ENCODE data around the gene GPD2.

GPD2 gene

DNA sequence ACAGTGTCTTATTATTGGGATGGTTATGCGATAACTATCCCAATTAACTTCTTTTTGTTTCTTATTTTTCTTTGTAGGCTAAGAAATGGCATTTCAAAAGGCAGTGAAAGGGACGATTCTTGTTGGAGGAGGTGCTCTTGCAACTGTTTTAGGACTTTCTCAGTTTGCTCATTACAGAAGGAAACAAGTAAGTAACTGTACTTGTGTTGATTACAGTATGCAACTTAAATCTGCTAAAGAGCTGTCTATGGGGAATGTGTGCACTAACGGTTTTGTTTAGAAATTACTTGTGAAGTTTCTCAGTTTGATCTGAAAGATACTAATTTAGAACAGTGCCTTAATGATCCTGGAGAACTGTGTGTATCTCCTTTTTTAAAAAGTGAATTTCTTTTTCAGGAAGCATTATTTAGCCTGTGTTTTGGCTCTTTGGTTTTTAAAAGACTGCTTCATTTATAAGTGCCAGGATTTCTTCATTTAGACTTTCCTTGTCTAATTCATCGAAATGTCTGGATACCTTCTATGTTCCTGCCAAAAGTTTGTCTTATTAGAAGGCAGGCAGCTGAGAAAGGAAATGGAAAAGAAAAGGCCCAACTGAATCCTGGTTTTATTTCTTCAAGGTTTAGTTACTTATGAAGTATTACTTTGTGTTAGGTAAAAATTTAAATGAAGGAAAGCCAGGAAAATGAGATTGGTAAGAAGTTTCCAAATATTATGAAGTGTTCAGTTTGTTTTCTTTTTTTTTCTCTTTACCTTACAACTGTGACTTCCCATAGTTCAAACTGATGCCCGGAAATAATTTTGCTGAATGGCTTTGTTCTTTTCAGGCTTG lies 40.1 kb downstream of the GPD2 start:
- no peak overlapping the region for H3K4me3 ChIP-seq (ENCODE audit: low read depth, low read length)

GRCh38 chr2:156476850-156477206 lies 40.6 kb downstream of the GPD2 start:
- H3K4me1 ChIP-seq (ENCODE audit: control insufficient read depth, insufficient read depth, low read length), result no peaks in the 10 kb centered on the region
- H3K36me3 ChIP-seq (ENCODE audit: control insufficient read depth in 2 of 2, insufficient read depth in 1 of 2, low read length in 2 of 2), result peaks cover 0 to 5% of the 10 kb centered on the region in 2 experiments; a peak in 2 of 3 replicates
- no peak overlapping the region for H3K27ac ChIP-seq (ENCODE audit: extremely low read depth, low read depth, low read length)
- TF ChIP-seq KLF8 (tag by site-specific recombination; IDR thresholded peaks at IDR 0.05) (no peak), ZNF221 (tag by site-specific recombination; IDR thresholded peaks at IDR 0.05; ENCODE audit: borderline replicate concordance) (no peak), BCL11B (tag by site-specific recombination; IDR thresholded peaks at IDR 0.05; ENCODE audit: low read depth) (no peak), ZNF394 (tag by site-specific recombination; IDR thresholded peaks at IDR 0.05; ENCODE audit: borderline replicate concordance) (no peak), ZXDB (tag by site-specific recombination; IDR thresholded peaks at IDR 0.05) (no peak), ATF2 (tag by site-specific recombination; IDR thresholded peaks at IDR 0.05; ENCODE audit: low read depth) (no peak), ZNF707 (tag by site-specific recombination; IDR thresholded peaks at IDR 0.05) (no peak), ZNF785 (tag by site-specific recombination; IDR thresholded peaks at IDR 0.05) (no peak), ZNF155 (tag by site-specific recombination; IDR thresholded peaks at IDR 0.05) (no peak)
- TF ChIP-seq, protein P1, sequence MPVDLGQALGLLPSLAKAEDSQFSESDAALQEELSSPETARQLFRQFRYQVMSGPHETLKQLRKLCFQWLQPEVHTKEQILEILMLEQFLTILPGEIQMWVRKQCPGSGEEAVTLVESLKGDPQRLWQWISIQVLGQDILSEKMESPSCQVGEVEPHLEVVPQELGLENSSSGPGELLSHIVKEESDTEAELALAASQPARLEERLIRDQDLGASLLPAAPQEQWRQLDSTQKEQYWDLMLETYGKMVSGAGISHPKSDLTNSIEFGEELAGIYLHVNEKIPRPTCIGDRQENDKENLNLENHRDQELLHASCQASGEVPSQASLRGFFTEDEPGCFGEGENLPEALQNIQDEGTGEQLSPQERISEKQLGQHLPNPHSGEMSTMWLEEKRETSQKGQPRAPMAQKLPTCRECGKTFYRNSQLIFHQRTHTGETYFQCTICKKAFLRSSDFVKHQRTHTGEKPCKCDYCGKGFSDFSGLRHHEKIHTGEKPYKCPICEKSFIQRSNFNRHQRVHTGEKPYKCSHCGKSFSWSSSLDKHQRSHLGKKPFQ (tag by site-specific recombination; IDR thresholded peaks at IDR 0.05), result no peak
- ChIA-PET POLR2A (no interaction called here), CTCF (interaction anchor here (0.7 kb wide), 1 partner anchor 851 kb away, joined by 5 read pairs; no protein-coding TSS in a partner anchor)
- no peak overlapping the region for H3K4me3 ChIP-seq (ENCODE audit: low read depth, low read length)
- no peaks in the 10 kb centered on the region for H3K9me3 ChIP-seq (ENCODE audit: control insufficient read depth, insufficient read depth, low read depth, low read length)

More for the DNA sequence above, 40.1 kb downstream of the GPD2 start:
- TF ChIP-seq HOXC10 (CRISPR knock-in tag; IDR thresholded peaks at IDR 0.05), result no peak
- no peak for TF ChIP-seq ZSCAN30 (tag by site-specific recombination; IDR thresholded peaks at IDR 0.05)
- TF ChIP-seq, protein P2, sequence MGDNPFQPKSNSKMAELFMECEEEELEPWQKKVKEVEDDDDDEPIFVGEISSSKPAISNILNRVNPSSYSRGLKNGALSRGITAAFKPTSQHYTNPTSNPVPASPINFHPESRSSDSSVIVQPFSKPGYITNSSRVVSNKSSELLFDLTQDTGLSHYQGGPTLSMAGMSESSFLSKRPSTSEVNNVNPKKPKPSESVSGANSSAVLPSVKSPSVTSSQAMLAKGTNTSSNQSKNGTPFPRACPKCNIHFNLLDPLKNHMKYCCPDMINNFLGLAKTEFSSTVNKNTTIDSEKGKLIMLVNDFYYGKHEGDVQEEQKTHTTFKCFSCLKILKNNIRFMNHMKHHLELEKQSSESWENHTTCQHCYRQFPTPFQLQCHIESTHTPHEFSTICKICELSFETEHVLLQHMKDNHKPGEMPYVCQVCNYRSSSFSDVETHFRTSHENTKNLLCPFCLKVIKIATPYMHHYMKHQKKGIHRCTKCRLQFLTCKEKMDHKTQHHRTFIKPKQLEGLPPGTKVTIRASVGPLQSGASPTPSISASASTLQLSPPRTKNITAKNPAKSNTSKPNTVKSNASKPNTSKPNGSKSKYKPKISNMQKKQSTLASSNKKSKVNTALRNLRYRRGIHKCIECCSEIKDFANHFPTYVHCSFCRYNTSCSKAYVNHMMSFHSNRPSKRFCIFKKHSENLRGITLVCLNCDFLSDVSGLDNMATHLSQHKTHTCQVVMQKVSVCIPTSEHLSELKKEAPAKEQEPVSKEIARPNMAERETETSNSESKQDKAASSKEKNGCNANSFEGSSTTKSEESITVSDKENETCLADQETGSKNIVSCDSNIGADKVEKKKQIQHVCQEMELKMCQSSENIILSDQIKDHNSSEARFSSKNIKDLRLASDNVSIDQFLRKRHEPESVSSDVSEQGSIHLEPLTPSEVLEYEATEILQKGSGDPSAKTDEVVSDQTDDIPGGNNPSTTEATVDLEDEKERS (tag by site-specific recombination; IDR thresholded peaks at IDR 0.05), result no peak
- no peak for TF ChIP-seq ZNF112 (tag by site-specific recombination; IDR thresholded peaks at IDR 0.05)
- no peak for TF ChIP-seq PRDM10 (tag by site-specific recombination; IDR thresholded peaks at IDR 0.05)
- no peak for TF ChIP-seq ZNF501 (tag by site-specific recombination; IDR thresholded peaks at IDR 0.05)
- TF ChIP-seq BCL11B (tag by site-specific recombination; IDR thresholded peaks at IDR 0.05; ENCODE audit: low read depth), result no peak
- TF ChIP-seq ZNF202 (tag by site-specific recombination; IDR thresholded peaks at IDR 0.05; ENCODE audit: borderline replicate concordance), result no peak
- no peak for TF ChIP-seq ZNF624 (tag by site-specific recombination; IDR thresholded peaks at IDR 0.05)
- no peak for TF ChIP-seq ZNF366 (tag by site-specific recombination; conservative IDR thresholded peaks at IDR 0.05)
- TF ChIP-seq ZNF626 (tag by site-specific recombination; IDR thresholded peaks at IDR 0.05), result no peak
- no peak for TF ChIP-seq ZBTB1 (tag by site-specific recombination; IDR thresholded peaks at IDR 0.05)
- no peak for TF ChIP-seq ZNF623 (tag by site-specific recombination; IDR thresholded peaks at IDR 0.05)
- no peak for TF ChIP-seq ZNF610 (tag by site-specific recombination; IDR thresholded peaks at IDR 0.05; ENCODE audit: borderline replicate concordance)
- no peak for TF ChIP-seq ZNF677 (tag by site-specific recombination; IDR thresholded peaks at IDR 0.05)
- Histone ChIP-seq H3K27ac (ENCODE audit: extremely low read depth, low read depth, low read length) (no peak overlapping the region), H3K9me3 (ENCODE audit: control insufficient read depth, insufficient read depth, low read depth, low read length) (no peaks in the 10 kb centered on the region), H3K4me1 (ENCODE audit: control insufficient read depth, insufficient read depth, low read length) (peaks cover 4% of the 10 kb centered on the region; the same call in 1 of the 2 replicates), H3K36me3 (ENCODE audit: control insufficient read depth in 2 of 2, insufficient read depth in 1 of 2, low read length in 2 of 2) (peaks cover 0 to 5% of the 10 kb centered on the region in 2 experiments; a peak in 2 of 3 replicates)
- CTCF ChIA-PET, result interaction anchor here (0.7 kb wide), 1 partner anchor 852 kb away, joined by 5 read pairs; no protein-coding TSS in a partner anchor
- POLR2A ChIA-PET, result no interaction called here
